ENCODE measurements around the gene MDK.

MDK gene

GRCh38 chr11:46350695-46351094 is 30.8 kb upstream of the MDK start:
- TF ChIP-seq POLR2AphosphoS5 (IDR thresholded peaks at IDR 0.05; ENCODE audit: low read depth, low read length), result no peak
- no peak for TF ChIP-seq POLR2A (IDR thresholded peaks at IDR 0.05; ENCODE audit: low read depth, low read length)
- TF ChIP-seq TAF1 (IDR thresholded peaks at IDR 0.05; ENCODE audit: borderline replicate concordance, low read depth, low read length), result no peak
- DNase-seq (ENCODE audit: insufficient read length), result no peak
- FAIRE-seq, result no peak

DNA sequence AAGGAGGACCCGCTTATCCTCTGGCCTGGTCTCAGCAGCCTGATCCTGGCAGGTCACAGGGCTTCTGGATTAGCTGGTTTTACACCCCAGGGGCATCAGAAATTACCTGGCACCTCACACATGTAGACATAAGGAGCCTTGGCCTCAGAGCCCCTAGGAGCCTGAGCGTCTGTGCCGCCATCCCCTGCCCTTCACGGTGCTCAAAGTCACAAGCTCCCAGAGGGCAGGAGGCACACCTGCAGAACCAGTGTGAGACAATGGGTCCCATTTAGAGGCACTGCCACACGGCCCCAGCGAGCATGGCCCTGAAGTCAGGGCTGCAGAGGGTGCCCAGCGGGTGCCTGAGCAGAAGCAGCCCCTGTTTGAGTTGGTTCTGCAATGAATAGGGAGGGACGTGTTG is 30.3 kb upstream of the MDK start:
- FAIRE-seq (no peak), DNase-seq (ENCODE audit: insufficient read length) (no peak)
- TF ChIP-seq POLR2AphosphoS5 (IDR thresholded peaks at IDR 0.05; ENCODE audit: low read depth, low read length) (no peak), TAF1 (IDR thresholded peaks at IDR 0.05; ENCODE audit: borderline replicate concordance, low read depth, low read length) (no peak), POLR2A (IDR thresholded peaks at IDR 0.05; ENCODE audit: low read depth, low read length) (no peak)

- DNase-seq (ENCODE audit: insufficient read length), result no peak
- TF ChIP-seq POLR2AphosphoS5 (IDR thresholded peaks at IDR 0.05; ENCODE audit: low read depth, low read length) (no peak), POLR2A (IDR thresholded peaks at IDR 0.05; ENCODE audit: low read depth, low read length) (no peak), TAF1 (IDR thresholded peaks at IDR 0.05; ENCODE audit: borderline replicate concordance, low read depth, low read length) (no peak)
- FAIRE-seq, result no peak
Observed at GRCh38 chr11:46351606-46352005, 29.9 kb upstream of the MDK start.

DNA sequence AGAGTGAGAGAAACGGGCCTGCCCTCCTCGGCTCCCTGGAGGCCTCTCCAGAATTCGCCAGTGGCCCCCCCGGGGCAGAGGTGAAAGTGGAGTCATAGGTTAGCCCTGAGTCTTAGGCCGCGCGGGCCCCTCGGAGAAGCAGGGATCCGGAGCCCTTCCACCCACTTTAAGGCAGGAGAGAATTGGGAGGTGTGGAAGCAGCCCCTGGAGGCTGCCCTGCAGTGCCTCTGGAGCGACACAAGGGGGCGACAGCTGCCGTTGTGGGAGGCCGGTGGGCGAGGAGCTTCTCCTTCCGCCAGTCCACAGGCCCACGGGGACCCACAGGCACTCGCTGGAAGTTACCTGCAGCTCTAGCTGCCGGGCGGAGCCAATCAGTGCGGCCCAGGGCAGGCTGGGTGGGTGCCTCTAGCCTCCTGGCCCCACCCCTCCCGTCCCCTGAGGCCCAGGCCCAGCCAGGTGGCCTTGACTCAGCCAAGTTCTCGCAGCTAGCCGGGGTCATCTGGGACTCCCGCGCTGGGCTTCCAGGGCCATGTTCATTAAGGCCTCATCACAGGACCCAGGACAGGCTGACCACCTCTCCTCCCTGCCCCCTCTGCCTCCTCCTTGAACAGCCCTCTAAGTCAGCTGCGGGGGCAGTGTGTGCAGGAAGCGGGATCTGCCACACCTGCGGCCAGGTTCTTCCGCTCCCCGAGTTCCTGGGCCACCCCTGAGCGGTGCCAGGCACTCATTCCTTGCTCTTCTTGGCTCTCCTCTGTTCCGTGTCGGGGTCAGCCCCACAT is 29.2 kb upstream of the MDK start:
- DNase-seq (ENCODE audit: insufficient read length) (peak; percentile 69), FAIRE-seq (peak; percentile 42)
- TF ChIP-seq POLR2A (IDR thresholded peaks at IDR 0.05; ENCODE audit: low read depth, low read length) (no peak), POLR2AphosphoS5 (IDR thresholded peaks at IDR 0.05; ENCODE audit: low read depth, low read length) (no peak), TAF1 (IDR thresholded peaks at IDR 0.05; ENCODE audit: borderline replicate concordance, low read depth, low read length) (no peak)

DNA sequence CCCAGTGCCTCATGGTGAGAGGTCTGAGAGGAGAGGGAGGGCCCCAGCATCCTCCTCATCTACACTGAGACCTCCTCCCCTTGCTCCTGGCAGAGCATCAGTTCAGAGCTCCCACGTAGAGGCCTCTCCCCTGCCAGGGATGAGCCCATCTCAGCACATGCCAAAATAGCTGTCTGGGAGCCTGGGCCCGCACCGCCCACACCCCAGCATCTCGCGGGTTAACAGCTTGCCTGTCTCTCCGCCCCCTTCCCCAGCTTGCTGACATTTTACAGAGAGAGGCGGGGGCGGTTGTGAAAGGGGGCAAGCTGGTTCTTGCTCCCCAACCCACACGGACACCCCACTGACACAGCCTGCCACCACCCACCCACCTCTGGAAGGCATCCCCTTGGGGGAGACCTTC is 27.8 kb upstream of the MDK start:
- TF ChIP-seq POLR2A (IDR thresholded peaks at IDR 0.05; ENCODE audit: low read depth, low read length) (no peak), TAF1 (IDR thresholded peaks at IDR 0.05; ENCODE audit: borderline replicate concordance, low read depth, low read length) (no peak), POLR2AphosphoS5 (IDR thresholded peaks at IDR 0.05; ENCODE audit: low read depth, low read length) (no peak)
- FAIRE-seq (no peak), DNase-seq (ENCODE audit: insufficient read length) (no peak)

DNA sequence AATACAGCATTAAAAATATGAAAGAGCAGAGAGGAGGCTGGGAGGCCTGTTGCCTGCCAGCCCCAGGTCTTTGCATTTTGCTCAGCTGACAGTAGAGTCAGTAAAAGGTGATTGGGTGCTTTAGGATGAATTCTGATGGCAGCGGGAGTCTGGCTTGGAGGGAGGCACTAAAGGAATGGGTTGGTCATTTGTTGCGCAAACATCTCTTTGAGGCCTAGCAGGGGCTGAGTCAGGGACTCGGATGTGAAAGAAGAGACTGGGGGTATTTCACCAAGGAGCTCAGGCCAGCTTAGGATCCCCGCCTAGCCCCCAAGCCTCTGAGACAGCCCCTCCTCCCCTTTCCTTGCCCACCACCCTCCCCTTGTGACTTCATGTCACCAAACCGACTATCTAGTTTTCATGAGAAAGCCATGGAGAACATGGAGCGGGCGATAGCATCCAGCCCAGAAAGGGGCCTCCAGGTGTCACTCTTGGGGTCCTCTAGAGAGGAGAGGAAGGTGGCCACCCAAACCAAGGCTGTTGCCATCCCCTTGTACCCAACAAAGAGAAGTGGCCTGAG is 24.5 kb upstream of the MDK start:
- FAIRE-seq (no peak), DNase-seq (ENCODE audit: insufficient read length) (no peak)
- TF ChIP-seq POLR2AphosphoS5 (IDR thresholded peaks at IDR 0.05; ENCODE audit: low read depth, low read length), result no peak
- no peak for TF ChIP-seq TAF1 (IDR thresholded peaks at IDR 0.05; ENCODE audit: borderline replicate concordance, low read depth, low read length)
- no peak for TF ChIP-seq POLR2A (IDR thresholded peaks at IDR 0.05; ENCODE audit: low read depth, low read length)

DNA sequence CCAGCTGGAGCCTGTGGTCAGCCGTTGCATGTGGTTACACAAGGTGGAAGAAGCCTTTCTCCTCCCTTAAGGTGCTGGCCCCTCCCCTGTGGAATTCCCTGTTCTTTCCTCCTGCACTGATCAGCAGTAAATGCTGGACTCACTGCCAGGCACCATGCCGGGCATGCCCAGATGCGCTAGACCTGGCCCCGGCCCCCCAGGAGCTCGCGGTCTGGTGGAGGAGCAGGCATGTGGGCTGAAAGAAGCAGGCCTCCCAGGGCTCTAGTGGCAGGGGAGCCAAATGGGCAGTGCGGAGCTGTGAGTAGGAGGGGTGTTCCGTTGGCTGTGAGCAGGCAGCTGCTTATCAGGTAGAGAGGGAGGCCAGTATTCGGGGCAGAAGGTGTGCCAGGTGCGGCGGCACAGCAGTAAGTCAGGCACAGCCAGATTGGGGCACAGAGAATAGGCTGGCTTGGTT is 24.0 kb upstream of the MDK start:
- FAIRE-seq (no peak), DNase-seq (ENCODE audit: insufficient read length) (no peak)
- TF ChIP-seq TAF1 (IDR thresholded peaks at IDR 0.05; ENCODE audit: borderline replicate concordance, low read depth, low read length) (no peak), POLR2A (IDR thresholded peaks at IDR 0.05; ENCODE audit: low read depth, low read length) (no peak)

DNA sequence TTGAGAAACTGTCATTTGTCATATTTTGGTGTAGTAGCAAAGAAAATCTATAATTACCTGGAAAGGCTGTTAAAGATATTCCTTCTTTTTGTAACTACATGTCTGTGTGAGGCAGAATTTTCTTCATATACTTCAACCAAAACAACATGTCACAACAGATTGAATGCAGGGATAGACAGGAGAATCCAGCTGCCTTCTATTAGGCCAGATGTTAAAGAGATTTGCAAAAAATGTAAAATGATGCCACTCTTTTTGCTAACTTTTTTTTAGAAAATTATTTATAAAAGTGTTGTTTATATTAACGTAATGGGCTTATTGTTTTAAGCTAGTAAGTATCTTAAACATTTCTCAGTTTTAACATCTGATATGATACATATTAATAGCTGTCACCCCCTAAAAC is 21.5 kb upstream of the MDK start:
- FAIRE-seq (no peak), DNase-seq (ENCODE audit: insufficient read length) (no peak)
- TF ChIP-seq POLR2A (IDR thresholded peaks at IDR 0.05; ENCODE audit: low read depth, low read length) (no peak), TAF1 (IDR thresholded peaks at IDR 0.05; ENCODE audit: borderline replicate concordance, low read depth, low read length) (no peak), POLR2AphosphoS5 (IDR thresholded peaks at IDR 0.05; ENCODE audit: low read depth, low read length) (no peak)

DNA sequence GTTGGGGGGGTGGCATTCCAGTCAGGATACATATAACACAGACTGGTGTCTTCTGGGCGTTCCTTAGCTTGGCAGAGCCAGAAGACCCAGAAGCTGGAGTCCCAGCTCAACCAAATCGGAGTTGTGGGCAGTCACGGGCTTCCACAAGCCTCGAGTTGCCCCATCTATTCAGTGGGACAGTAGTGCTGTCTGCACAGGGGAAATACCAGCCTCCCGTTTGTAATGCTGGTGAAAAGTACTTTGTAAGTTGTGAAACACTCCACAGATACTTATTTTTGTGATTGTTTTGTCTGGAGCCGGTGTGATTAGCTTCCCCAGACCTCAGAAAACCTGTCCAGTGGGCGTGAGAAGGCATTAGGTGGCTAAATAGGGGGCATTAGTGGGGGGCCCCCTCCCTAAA is 20.6 kb upstream of the MDK start:
- FAIRE-seq (no peak), DNase-seq (ENCODE audit: insufficient read length) (no peak)
- no peak for TF ChIP-seq POLR2AphosphoS5 (IDR thresholded peaks at IDR 0.05; ENCODE audit: low read depth, low read length)
- TF ChIP-seq POLR2A (IDR thresholded peaks at IDR 0.05; ENCODE audit: low read depth, low read length), result no peak
- TF ChIP-seq TAF1 (IDR thresholded peaks at IDR 0.05; ENCODE audit: borderline replicate concordance, low read depth, low read length), result no peak

DNA sequence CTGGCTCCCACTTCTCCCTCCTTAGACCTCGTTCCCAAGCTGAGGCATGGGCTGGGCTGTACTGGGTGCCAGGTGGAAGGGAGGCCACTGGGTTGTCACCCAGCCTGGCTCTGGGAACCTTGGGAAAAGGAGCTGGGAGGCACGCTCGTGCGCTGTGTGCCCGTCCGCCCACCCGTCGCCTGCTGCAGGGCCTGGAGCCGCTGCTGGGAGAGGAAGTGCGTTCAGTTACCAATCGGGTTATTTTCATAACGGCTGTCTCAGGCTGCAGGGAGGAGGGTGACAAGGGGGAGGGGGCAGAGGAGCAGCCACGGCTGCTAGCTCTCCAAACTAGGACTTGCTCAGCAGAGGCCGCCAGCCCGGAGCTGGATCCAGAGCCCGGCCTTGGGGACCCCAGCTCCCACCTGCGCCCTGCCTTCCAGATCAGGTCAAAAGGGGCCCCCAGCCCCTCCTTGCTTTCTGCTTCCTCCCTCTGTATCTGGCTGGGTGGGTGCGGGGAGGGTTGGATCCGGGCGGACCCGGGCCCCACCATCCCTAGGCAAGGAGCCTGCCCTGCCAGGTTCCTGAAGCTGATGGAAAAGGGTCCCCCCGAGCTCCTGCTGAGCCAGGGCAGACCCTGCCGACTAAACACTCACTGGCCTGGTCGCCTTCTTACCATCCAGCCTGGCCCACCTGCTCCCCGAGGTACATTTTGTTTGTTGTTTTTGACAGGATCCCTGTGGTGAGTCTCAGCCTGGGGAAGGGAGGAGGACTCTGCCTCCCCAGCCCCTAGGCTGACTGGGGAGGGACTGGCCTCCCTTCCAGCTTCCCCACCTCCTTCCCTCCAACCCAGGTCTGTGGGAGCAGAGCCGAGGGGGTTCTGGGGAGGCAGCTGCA is 19.9 kb upstream of the MDK start:
- FAIRE-seq (peak; percentile 100), DNase-seq (ENCODE audit: insufficient read length) (peak; percentile 97)
- peak; percentile 78 for TF ChIP-seq POLR2A (IDR thresholded peaks at IDR 0.05; ENCODE audit: low read depth, low read length)
- peak; percentile 57; the same call in 1 of the 2 replicates for TF ChIP-seq POLR2AphosphoS5 (IDR thresholded peaks at IDR 0.05; ENCODE audit: low read depth, low read length)
- peak; percentile 60; the same call in 1 of the 2 replicates for TF ChIP-seq TAF1 (IDR thresholded peaks at IDR 0.05; ENCODE audit: borderline replicate concordance, low read depth, low read length)

Data from GM12892 (cell line).